Naive thymus-derived CD8-positive, alpha-beta T cell (primary cell): ENCODE measurements around the gene IQCF2. TPM values are rescaled to one million over a fixed set of nuclear protein-coding genes. Genes with fewer than 3 reads are reported as not detected.
"Not testable (repeated sequence)": the region's sequence is repeated elsewhere in the genome, so short reads cannot be mapped to it uniquely, and the experiment has no call there.

Source experiments
- ATAC-seq, 2 donors: fragments of 150-1000 bp; cut with Tn5 transposase in 1 of 2; sonication (Bioruptor Pico), chemical (Tn5 transposase) in 1 of 2; 1 replicate in 1 of 2; 2 replicates in 1 of 2; pipeline ENCODE4 v1.10.0; 2021; ENCODE audit warnings: mild to moderate bottlenecking in 2 of 2, moderate library complexity in 2 of 2
- POLR2A ChIA-PET: fragments of 350-600 bp; sonication (Branson Sonifier 250); formaldehyde crosslinking; loops from one replicate; lab custom pipeline; 2021; ENCODE audit warnings: antibody characterized with exemption; lab: Charles Lee
- DNase-seq, 10 donors: peaks; one replicate each; pipeline versions ENCODE4 v3.0.0 to v3.0.0-alpha.2; 2020 to 2022
- H3K27ac Mint-ChIP-seq, 10 donors: one replicate each; pipeline ENCODE4 v1.8.0; 2020 to 2022; ENCODE audit warnings: mild to moderate bottlenecking in 10 of 10, mixed read lengths in 10 of 10, moderate library complexity in 4 of 10, inconsistent platforms in 1 of 10
- H3K27me3 Mint-ChIP-seq, 5 donors: one replicate each; pipeline ENCODE4 v1.8.0; 2021 to 2022; ENCODE audit warnings: mixed read lengths in 5 of 5
- H3K36me3 Mint-ChIP-seq, 3 donors: one replicate each; pipeline ENCODE4 v1.8.0; 2020 to 2022; ENCODE audit warnings: mixed read lengths in 3 of 3, mild to moderate bottlenecking in 2 of 3, inconsistent platforms in 1 of 3
- H3K4me1 Mint-ChIP-seq, 4 donors: one replicate each; pipeline ENCODE4 v1.8.0; 2021 to 2022; ENCODE audit warnings: mixed read lengths in 4 of 4
- H3K4me3 Mint-ChIP-seq, 10 donors: one replicate each; pipeline ENCODE4 v1.8.0; 2020 to 2022; ENCODE audit warnings: mild to moderate bottlenecking in 10 of 10, mixed read lengths in 10 of 10, moderate library complexity in 6 of 10, inconsistent platforms in 1 of 10
- H3K9me3 Mint-ChIP-seq, 9 donors: one replicate each; pipeline ENCODE4 v1.8.0; 2020 to 2022; ENCODE audit warnings: mixed read lengths in 9 of 9, mild to moderate bottlenecking in 3 of 9, inconsistent platforms in 1 of 9, moderate library complexity in 1 of 9
- polyA plus RNA-seq, 3 donors: library from polyadenylated mRNA; unstranded; fragments of 300-500 nt; fragmentation: Illumina TruSeq; gene quantifications; one replicate each; pipeline ENCODE4 v1.2.3, GENCODE V29; 2021
- total RNA-seq, 8 experiments: library from RNA in 2 of 8; stranded (reverse) in 2 of 8; gene quantifications; one replicate each; pipeline ENCODE4 v1.2.3 and lab custom pipeline; 2021 to 2026

IQCF2 gene
- total and polyA plus RNA-seq, 5 experiments from 2014 or later: not detected

DNA sequence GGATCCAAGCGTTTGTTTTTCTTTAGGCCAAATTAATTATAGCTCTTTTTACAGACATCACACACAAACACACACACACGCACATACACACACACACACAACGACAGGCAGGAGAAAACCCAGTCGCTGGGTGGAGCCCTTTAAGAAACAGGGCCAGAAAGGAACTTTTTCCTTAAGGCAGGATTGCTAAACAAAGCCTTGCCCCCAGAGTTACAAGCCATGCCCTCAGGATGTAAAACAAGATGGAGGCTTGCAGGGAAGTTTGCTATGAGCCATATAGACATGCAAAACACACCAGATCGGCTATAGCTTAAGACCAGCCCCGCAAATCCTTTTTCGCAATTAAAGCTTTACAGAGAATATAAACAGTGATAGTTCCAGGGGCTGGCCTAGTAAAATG is 16.3 kb upstream of the IQCF2 start:
- Mint-ChIP-seq H3K27ac (no peak overlapping the region), H3K4me3 (no peak overlapping the region), H3K36me3 (peaks cover 0 to 14% (median 8%) of the 10 kb centered on the region in 3 donors), H3K4me1 (no peaks in the 10 kb centered on the region), H3K9me3 (peaks cover 6 to 39% (median 24%) of the 10 kb centered on the region in 9 donors), H3K27me3 (peaks cover 16 to 53% (median 23%) of the 10 kb centered on the region in 5 donors)
- DNase-seq (no peak), ATAC-seq (no peak)
- POLR2A ChIA-PET: no interaction called here

- H3K36me3 Mint-ChIP-seq: peaks cover 0 to 13% (median 0%) of the 10 kb centered on the region in 3 donors
- not testable (repeated sequence) for H3K27ac Mint-ChIP-seq
Measured at GRCh38 chr3:51855411-51855810, 6.0 kb upstream of the IQCF2 start.

DNA sequence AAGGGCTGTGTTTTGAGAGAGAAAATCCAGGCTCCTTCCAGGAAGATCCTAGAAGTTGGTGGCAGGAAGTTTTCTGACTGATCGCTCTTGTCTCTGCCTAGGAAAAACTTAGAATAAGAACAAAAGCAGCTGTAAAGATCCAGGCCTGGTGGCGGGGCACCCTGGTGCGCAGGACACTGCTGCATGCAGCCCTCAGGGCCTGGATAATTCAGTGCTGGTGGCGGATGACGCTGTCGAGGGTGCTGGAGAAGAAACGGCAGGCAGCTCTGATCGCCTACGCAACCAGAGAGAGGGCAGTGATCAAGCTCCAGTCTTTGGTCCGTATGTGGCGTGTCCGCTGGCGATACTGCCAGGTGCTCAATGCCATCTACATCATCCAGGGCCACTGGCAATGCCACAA is 1.5 kb downstream of the IQCF2 start:
- Mint-ChIP-seq H3K27me3 (peaks cover 3 to 28% (median 12%) of the 10 kb centered on the region in 5 donors), H3K27ac (peak overlapping the region in 1 of 10 donors; percentile 62), H3K4me3 (no peak overlapping the region), H3K4me1 (peaks cover 0 to 3% (median under 1%) of the 10 kb centered on the region in 4 donors), H3K9me3 (no peaks in the 10 kb centered on the region), H3K36me3 (no peaks in the 10 kb centered on the region)
- DNase-seq (no peak), ATAC-seq (no peak)
- POLR2A ChIA-PET: no interaction called here

More at GRCh38 chr3:51855411-51855810, 6.0 kb upstream of the IQCF2 start:
- Mint-ChIP-seq H3K9me3 (peaks cover 0 to 16% (median 0%) of the 10 kb centered on the region in 9 donors), H3K27me3 (peaks cover 5 to 33% (median 15%) of the 10 kb centered on the region in 5 donors)
- H3K4me1 Mint-ChIP-seq, ATAC-seq, POLR2A ChIA-PET, H3K4me3 Mint-ChIP-seq, DNase-seq: not testable (repeated sequence)

DNA sequence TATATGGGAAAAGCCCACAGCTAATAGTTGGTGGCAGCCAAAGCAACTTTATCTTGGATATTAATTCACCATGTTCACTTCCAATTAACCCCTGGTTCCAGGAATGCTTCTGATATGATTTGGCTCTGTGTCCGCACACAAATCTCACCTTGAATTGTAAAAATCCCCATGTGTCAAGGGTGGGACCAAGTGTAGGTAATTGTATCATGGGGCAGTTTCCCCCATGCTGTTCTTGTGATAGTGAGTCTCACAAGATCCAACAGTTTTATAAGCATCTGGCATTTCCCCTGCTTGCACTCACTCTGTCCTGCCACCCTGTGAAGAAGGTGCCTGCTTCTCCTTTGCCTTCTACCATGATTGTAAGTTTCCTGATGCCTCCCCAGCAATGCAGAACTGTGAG is 7.5 kb downstream of the IQCF2 start:
- peaks cover 6 to 24% (median 17%) of the 10 kb centered on the region in 5 donors for H3K27me3 Mint-ChIP-seq
- ATAC-seq, H3K4me1 Mint-ChIP-seq, H3K27ac Mint-ChIP-seq, DNase-seq, H3K4me3 Mint-ChIP-seq, POLR2A ChIA-PET, H3K9me3 Mint-ChIP-seq, H3K36me3 Mint-ChIP-seq: not testable (repeated sequence)

- Mint-ChIP-seq H3K4me1 (peaks cover 0 to 2% (median under 1%) of the 10 kb centered on the region in 4 donors), H3K4me3 (no peak overlapping the region), H3K27me3 (peaks cover 6 to 24% (median 17%) of the 10 kb centered on the region in 5 donors), H3K27ac (no peak overlapping the region), H3K36me3 (no peaks in the 10 kb centered on the region), H3K9me3 (no peaks in the 10 kb centered on the region)
- DNase-seq: no peak
- POLR2A ChIA-PET: no interaction called here
- no peak for ATAC-seq
Measured at GRCh38 chr3:51869304-51869703, 7.9 kb downstream of the IQCF2 start.

- Mint-ChIP-seq H3K9me3 (no peaks in the 10 kb centered on the region), H3K27me3 (peaks cover 8 to 26% (median 12%) of the 10 kb centered on the region in 5 donors), H3K27ac (no peak overlapping the region), H3K36me3 (no peaks in the 10 kb centered on the region), H3K4me1 (peaks cover 0 to 9% (median 2%) of the 10 kb centered on the region in 4 donors), H3K4me3 (no peak overlapping the region)
- POLR2A ChIA-PET: no interaction called here
- DNase-seq (no peak), ATAC-seq (no peak)
Measured at GRCh38 chr3:51873253-51873766, 11.9 kb downstream of the IQCF2 start.

DNA sequence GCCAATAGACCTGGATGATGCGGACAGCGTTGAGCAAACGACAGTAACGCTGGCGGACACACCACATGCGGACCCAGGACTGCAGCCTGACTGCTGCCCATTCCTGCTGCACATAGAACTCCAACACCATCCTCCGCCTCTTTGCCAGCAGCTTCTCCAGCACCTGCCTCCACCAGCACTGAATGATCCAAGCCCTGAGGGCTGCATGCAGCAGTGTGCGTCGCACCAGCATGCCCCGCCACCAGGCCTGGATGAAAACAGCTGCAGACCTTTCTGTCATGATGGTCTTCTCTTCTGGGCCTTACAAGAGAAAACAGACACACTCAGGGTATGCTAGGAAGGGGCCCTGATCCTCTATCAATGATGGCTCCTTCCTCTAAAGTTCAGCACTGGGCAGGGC is 12.5 kb downstream of the IQCF2 start:
- Mint-ChIP-seq H3K4me3 (no peak overlapping the region), H3K4me1 (peaks cover 0 to 9% (median 2%) of the 10 kb centered on the region in 4 donors), H3K36me3 (no peaks in the 10 kb centered on the region), H3K9me3 (peaks cover 0 to 1% (median 0%) of the 10 kb centered on the region in 9 donors), H3K27ac (no peak overlapping the region), H3K27me3 (peaks cover 9 to 21% (median 12%) of the 10 kb centered on the region in 5 donors)
- POLR2A ChIA-PET: no interaction called here
- ATAC-seq (no peak), DNase-seq (no peak)

DNA sequence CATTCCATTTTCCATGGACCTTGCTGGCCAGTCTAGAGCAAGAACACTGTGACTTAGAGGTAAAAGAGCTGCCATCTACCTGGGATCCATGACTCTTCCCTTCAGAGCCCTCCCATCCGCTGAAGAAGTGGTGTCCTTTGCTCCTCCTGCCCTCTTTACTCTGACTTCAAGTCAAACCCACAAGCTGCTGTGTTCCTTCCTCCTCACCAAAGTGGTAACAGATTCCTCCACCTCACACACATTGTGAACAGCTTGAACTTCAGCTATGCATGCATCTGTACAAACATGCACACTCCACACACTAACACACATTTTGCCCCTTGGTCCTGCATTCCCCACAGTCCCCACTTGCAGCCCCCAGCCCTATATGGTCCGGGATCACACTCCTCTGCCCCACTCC is 13.0 kb downstream of the IQCF2 start:
- Mint-ChIP-seq H3K9me3 (peaks cover 0 to 1% (median 0%) of the 10 kb centered on the region in 9 donors), H3K4me1 (peaks cover 0 to 9% (median 2%) of the 10 kb centered on the region in 4 donors), H3K27ac (peak overlapping the region in 1 of 10 donors; percentile 57), H3K27me3 (peaks cover 7 to 16% (median 10%) of the 10 kb centered on the region in 5 donors), H3K4me3 (no peak overlapping the region), H3K36me3 (no peaks in the 10 kb centered on the region)
- no peak for DNase-seq
- POLR2A ChIA-PET: no interaction called here
- ATAC-seq: no peak

DNA sequence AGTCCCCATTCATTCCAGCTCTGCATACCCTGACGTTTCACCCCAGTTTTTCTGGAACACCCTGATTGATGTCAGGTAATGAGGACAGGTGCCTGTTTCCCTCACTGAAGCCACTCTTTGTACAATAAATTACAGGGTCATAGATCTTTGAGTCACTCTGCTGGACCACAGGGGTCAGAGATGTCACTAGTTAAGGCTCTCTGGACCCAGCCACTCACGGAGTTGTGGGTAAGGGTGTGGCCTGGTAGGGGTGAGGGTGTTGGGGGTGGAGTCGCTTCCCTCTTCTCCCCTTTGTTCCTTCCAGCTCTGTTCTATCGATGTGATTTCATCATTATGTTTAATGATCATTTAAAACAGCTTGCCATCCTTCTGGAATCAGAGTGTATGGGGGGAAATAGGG is 13.5 kb downstream of the IQCF2 start:
- H3K27ac Mint-ChIP-seq: no peak overlapping the region
- no peak overlapping the region for H3K4me3 Mint-ChIP-seq
- ATAC-seq (no peak), DNase-seq (no peak)
- peaks cover 0 to under 1% (median 0%) of the 10 kb centered on the region in 3 donors for H3K36me3 Mint-ChIP-seq
- peaks cover 0 to 9% (median 2%) of the 10 kb centered on the region in 4 donors for H3K4me1 Mint-ChIP-seq
- POLR2A ChIA-PET: no interaction called here
- peaks cover 6 to 21% (median 9%) of the 10 kb centered on the region in 5 donors for H3K27me3 Mint-ChIP-seq
- peaks cover 0 to 1% (median 0%) of the 10 kb centered on the region in 9 donors for H3K9me3 Mint-ChIP-seq

- DNase-seq (no peak), ATAC-seq (no peak)
- H3K9me3 Mint-ChIP-seq: peaks cover 0 to 1% (median 0%) of the 10 kb centered on the region in 9 donors
- peaks cover 0 to 5% (median 0%) of the 10 kb centered on the region in 3 donors for H3K36me3 Mint-ChIP-seq
- H3K4me3 Mint-ChIP-seq: no peak within 1 kb of the TSS
- POLR2A ChIA-PET: no interaction called here
- H3K4me1 Mint-ChIP-seq: peaks cover 0 to 9% (median 2%) of the 10 kb centered on the region in 4 donors
- H3K27ac Mint-ChIP-seq: peak within 1 kb of the TSS in 1 of 10 donors; percentile 57
- peaks cover 6 to 24% (median 7%) of the 10 kb centered on the region in 5 donors for H3K27me3 Mint-ChIP-seq
Measured at GRCh38 chr3:51875501-51875900, 14.1 kb downstream of the IQCF2 start, which contains the start of gene IQCF5. TSS of gene IQCF5 (minus strand) at chr3:51875601. CDS start at chr3:51875531, 70 bp downstream.

DNA sequence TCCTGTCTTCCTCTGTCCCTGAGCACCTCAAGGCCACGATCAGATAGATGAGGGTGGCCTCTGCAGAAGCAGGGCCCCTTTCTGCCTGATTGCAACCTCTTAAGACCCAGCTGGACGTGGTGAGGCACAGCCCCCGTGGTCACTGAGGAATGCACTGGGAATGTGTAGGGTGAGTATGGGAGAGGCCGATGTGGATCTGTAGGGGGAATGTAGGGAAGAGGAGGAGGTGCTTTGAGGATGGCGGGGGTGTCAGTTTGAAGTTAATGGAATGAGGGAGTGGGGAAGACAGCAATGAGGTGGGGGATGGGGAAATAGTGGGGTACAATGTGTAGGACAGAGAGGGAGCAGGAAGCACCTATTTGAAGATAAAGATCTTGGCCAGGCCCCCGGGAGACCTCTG is 14.8 kb downstream of the IQCF2 start:
- H3K4me3 Mint-ChIP-seq: no peak overlapping the region
- H3K36me3 Mint-ChIP-seq: peaks cover 0 to 5% (median 0%) of the 10 kb centered on the region in 3 donors
- POLR2A ChIA-PET: no interaction called here
- H3K27ac Mint-ChIP-seq: no peak overlapping the region
- DNase-seq (no peak), ATAC-seq (no peak)
- H3K9me3 Mint-ChIP-seq: peaks cover 0 to 1% (median 0%) of the 10 kb centered on the region in 9 donors
- H3K4me1 Mint-ChIP-seq: peaks cover 0 to 9% (median 2%) of the 10 kb centered on the region in 4 donors
- peaks cover 1 to 23% (median 7%) of the 10 kb centered on the region in 5 donors for H3K27me3 Mint-ChIP-seq

DNA sequence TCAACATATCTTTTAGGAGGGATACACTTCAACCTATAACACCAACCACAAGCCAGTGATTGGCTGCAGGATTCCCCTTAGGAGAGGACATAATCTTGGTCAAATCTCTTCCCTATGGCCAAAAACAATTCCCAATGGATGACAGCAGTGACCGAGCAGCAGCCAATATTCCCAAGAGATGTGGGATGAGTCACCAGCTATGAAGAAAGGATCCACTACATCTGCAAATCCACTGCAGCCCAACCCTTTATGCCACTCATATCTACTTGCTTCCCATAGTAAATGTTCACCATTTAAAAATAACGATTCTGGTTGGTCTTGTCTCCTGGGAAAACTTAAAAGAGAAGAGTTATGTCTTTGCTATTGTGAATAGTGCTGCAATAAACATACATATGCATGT is 18.5 kb downstream of the IQCF2 start:
- Mint-ChIP-seq H3K4me1 (peaks cover 0 to 2% (median under 1%) of the 10 kb centered on the region in 4 donors), H3K9me3 (peaks cover 0 to 1% (median 0%) of the 10 kb centered on the region in 9 donors), H3K27me3 (peaks cover 0 to 27% (median 6%) of the 10 kb centered on the region in 5 donors), H3K36me3 (peaks cover 0 to 5% (median 0%) of the 10 kb centered on the region in 3 donors), H3K4me3 (no peak overlapping the region), H3K27ac (no peak overlapping the region)
- POLR2A ChIA-PET: no interaction called here
- no peak for ATAC-seq
- DNase-seq: no peak

DNA sequence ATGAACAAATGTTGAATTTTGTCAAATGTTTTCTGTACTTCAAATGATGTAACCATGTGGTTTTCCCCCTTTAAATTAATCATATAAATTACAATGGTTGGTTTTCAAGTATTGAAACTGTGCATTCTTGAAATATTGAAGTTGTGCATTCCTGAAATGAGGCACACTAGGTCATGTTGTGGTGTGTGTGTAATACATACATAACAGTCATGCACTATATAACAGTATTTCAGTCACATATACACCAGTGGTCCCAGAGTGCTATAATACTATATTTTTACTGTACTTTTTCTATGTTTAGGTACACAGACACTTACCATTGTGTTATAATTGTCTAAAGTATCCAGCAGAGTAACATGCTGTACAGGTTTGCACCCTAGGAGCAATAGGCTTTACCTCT is 25.0 kb downstream of the IQCF2 start:
- DNase-seq (no peak), ATAC-seq (no peak)
- Mint-ChIP-seq H3K36me3 (peaks cover 0 to 3% (median 0%) of the 10 kb centered on the region in 3 donors), H3K27me3 (peaks cover 0 to 7% (median 4%) of the 10 kb centered on the region in 5 donors), H3K4me3 (no peak overlapping the region), H3K9me3 (no peaks in the 10 kb centered on the region), H3K4me1 (peaks cover 2 to 13% (median 7%) of the 10 kb centered on the region in 4 donors), H3K27ac (no peak overlapping the region)
- POLR2A ChIA-PET: no interaction called here
